HepG2 (cell line): ENCODE results near the gene CLIC1. TPM values are rescaled to one million over a fixed set of nuclear protein-coding genes. Genes with fewer than 3 reads are reported as not detected.

Source experiments
- AGO2 ChIP-seq: fragments of 200-400 bp; formaldehyde crosslinking; optimal IDR thresholded peaks from 2 replicates; pipeline ENCODE3; 2017; ENCODE audit warnings: mild to moderate bottlenecking, low read depth, low read length, moderate library complexity
- CREB1 ChIP-seq, 2 experiments: fragments of 450-650 bp in 1 of 2; IDR thresholded peaks; 2 replicates each; pipeline ENCODE4 v1.6.1; 2016 to 2017; ENCODE audit warnings: control low read depth in 1 of 2, mild to moderate bottlenecking in 1 of 2, missing compliant biosample characterization in 1 of 2, missing genetic modification characterization in 1 of 2
- EHMT2 ChIP-seq: fragments of 200-600 bp; sonication (generic); IDR thresholded peaks from 2 replicates; pipeline ENCODE4 v1.7.0; 2017; ENCODE audit warnings: antibody characterized with exemption, low read depth, low read length, borderline replicate concordance
- ERF ChIP-seq: IDR thresholded peaks from 2 replicates; pipeline ENCODE4 v1.6.1; 2018; ENCODE audit warnings: missing biosample characterization, missing genetic modification reagents
- ETV5 ChIP-seq: IDR thresholded peaks from 2 replicates; pipeline ENCODE4 v1.6.1; 2018; ENCODE audit warnings: missing biosample characterization, missing genetic modification reagents, inconsistent platforms, borderline replicate concordance
- FOSL1 ChIP-seq: sonication (generic); formaldehyde crosslinking; IDR thresholded peaks from 2 replicates; pipeline ENCODE4 v1.9.0; 2021; ENCODE audit warnings: missing genetic modification reagents, borderline replicate concordance
- KAT2B ChIP-seq: fragments of 150-350 bp; IDR thresholded peaks from 2 replicates; pipeline ENCODE4 v1.6.1; 2014; ENCODE audit warnings: low read depth, low read length, borderline replicate concordance
- NCOR1 ChIP-seq: fragments of 200-600 bp; sonication (generic); IDR thresholded peaks from 2 replicates; pipeline ENCODE4 v1.7.0; 2017; ENCODE audit warnings: antibody characterized with exemption, low read length, borderline replicate concordance
- NFKBIZ ChIP-seq: IDR thresholded peaks from 2 replicates; pipeline ENCODE4 v1.6.1; 2018; ENCODE audit warnings: missing genetic modification reagents, missing compliant biosample characterization
- PAWR ChIP-seq: sonication (generic); formaldehyde crosslinking; IDR thresholded peaks from 2 replicates; pipeline ENCODE4 v1.4.0; 2020; ENCODE audit warnings: missing genetic modification reagents, mild to moderate bottlenecking, borderline replicate concordance
- PPARG ChIP-seq: conservative IDR thresholded peaks from 2 replicates; pipeline ENCODE4 v1.6.1; 2016; ENCODE audit warnings: missing biosample characterization, missing genetic modification reagents
- RCOR2 ChIP-seq: IDR thresholded peaks from 2 replicates; pipeline ENCODE4 v1.6.1; 2016; ENCODE audit warnings: missing biosample characterization, missing genetic modification reagents
- SIX4 ChIP-seq: sonication (generic); formaldehyde crosslinking; IDR thresholded peaks from 2 replicates; pipeline ENCODE4 v1.4.0; 2020; ENCODE audit warnings: missing genetic modification reagents
- SP5 ChIP-seq: IDR thresholded peaks from 2 replicates; pipeline ENCODE4 v1.6.1; 2016; ENCODE audit warnings: low read depth, borderline replicate concordance
- SRY ChIP-seq: sonication (generic); formaldehyde crosslinking; IDR thresholded peaks from 2 replicates; pipeline ENCODE4 v1.8.0; 2022; ENCODE audit warnings: mild to moderate bottlenecking, missing genetic modification reagents
- ZFP37 ChIP-seq: sonication (generic); formaldehyde crosslinking; IDR thresholded peaks from 2 replicates; pipeline ENCODE4 v1.4.0; 2020; ENCODE audit warnings: missing genetic modification reagents, borderline replicate concordance
- ZNF180 ChIP-seq: sonication (generic); formaldehyde crosslinking; IDR thresholded peaks from 2 replicates; pipeline ENCODE4 v1.4.0; 2020; ENCODE audit warnings: low read depth, missing genetic modification reagents, borderline replicate concordance
- ZNF350 ChIP-seq: sonication (generic); formaldehyde crosslinking; IDR thresholded peaks from 2 replicates; pipeline ENCODE4 v1.4.0; 2020; ENCODE audit warnings: mild to moderate bottlenecking, low read depth, missing genetic modification reagents, borderline replicate concordance
- ZNF367 ChIP-seq: sonication (generic); formaldehyde crosslinking; IDR thresholded peaks from 2 replicates; pipeline ENCODE4 v1.4.0; 2020; ENCODE audit warnings: missing genetic modification reagents, borderline replicate concordance
- ZNF557 ChIP-seq: sonication (generic); formaldehyde crosslinking; IDR thresholded peaks from 2 replicates; pipeline ENCODE4 v1.4.0; 2020; ENCODE audit warnings: missing genetic modification reagents
- ZNF569 ChIP-seq: sonication (generic); formaldehyde crosslinking; IDR thresholded peaks from 2 replicates; pipeline ENCODE4 v1.5.0; 2020; ENCODE audit warnings: mild to moderate bottlenecking, missing genetic modification reagents, moderate library complexity, borderline replicate concordance
- ZSCAN21 ChIP-seq: sonication (generic); formaldehyde crosslinking; IDR thresholded peaks from 2 replicates; pipeline ENCODE4 v1.8.0; 2022; ENCODE audit warnings: mild to moderate bottlenecking, missing genetic modification reagents, moderate library complexity, borderline replicate concordance
- ZSCAN22 ChIP-seq: sonication (generic); formaldehyde crosslinking; IDR thresholded peaks from 2 replicates; pipeline ENCODE4 v1.4.0; 2020; ENCODE audit warnings: mild to moderate bottlenecking, missing genetic modification reagents
- ZSCAN31 ChIP-seq: sonication (generic); formaldehyde crosslinking; IDR thresholded peaks from 2 replicates; pipeline ENCODE4 v1.5.0; 2020; ENCODE audit warnings: low read depth, mild to moderate bottlenecking, missing genetic modification reagents
- polyA plus RNA-seq, 8 experiments: library from polyadenylated mRNA; depleted of rRNA in 3 of 8; stranded (reverse) in 7 of 8; unstranded in 1 of 8; fragments of >200 nt; fragmentation: Illumina TruSeq in 4 of 8; extraction: Trizol in 4 of 8; gene quantifications; 2 replicates each; pipeline versions ENCODE4 v1.2.1 to v1.2.3, GENCODE V29; 2011 to 2016; ENCODE audit warnings: low read depth in 4 of 8, missing spikeins in 1 of 8, mixed read lengths in 1 of 8; ENCODE audit not compliant: insufficient read depth in 1 of 8
- total RNA-seq, 5 experiments: library from RNA; depleted of rRNA; stranded (reverse); fragments of >200 nt; fragmentation: Illumina TruSeq; extraction: Trizol; gene quantifications; 2 replicates each; pipeline ENCODE4 v1.2.3, GENCODE V29; 2016; ENCODE audit warnings: low read depth in 1 of 5
- TF ChIP-seq, protein P1 (sequence below): sonication (generic); formaldehyde crosslinking; IDR thresholded peaks from 2 replicates; pipeline ENCODE4 v1.8.0; 2022; ENCODE audit warnings: low read depth, missing genetic modification reagents
- TF ChIP-seq, protein P2 (sequence below): sonication (generic); formaldehyde crosslinking; IDR thresholded peaks from 2 replicates; pipeline ENCODE4 v1.5.0; 2020; ENCODE audit warnings: missing genetic modification reagents, mild to moderate bottlenecking, borderline replicate concordance
- TF ChIP-seq, protein P3 (sequence below): IDR thresholded peaks from 2 replicates; pipeline ENCODE4 v1.6.1; 2016; ENCODE audit warnings: missing biosample characterization, missing genetic modification reagents, low read depth

The CLIC1 gene
- total and polyA plus RNA-seq, 2 of the 13 experiments (the other 11 are each of a cell fraction or from before 2014, with no cell fraction given): 602 to 891 TPM

DNA sequence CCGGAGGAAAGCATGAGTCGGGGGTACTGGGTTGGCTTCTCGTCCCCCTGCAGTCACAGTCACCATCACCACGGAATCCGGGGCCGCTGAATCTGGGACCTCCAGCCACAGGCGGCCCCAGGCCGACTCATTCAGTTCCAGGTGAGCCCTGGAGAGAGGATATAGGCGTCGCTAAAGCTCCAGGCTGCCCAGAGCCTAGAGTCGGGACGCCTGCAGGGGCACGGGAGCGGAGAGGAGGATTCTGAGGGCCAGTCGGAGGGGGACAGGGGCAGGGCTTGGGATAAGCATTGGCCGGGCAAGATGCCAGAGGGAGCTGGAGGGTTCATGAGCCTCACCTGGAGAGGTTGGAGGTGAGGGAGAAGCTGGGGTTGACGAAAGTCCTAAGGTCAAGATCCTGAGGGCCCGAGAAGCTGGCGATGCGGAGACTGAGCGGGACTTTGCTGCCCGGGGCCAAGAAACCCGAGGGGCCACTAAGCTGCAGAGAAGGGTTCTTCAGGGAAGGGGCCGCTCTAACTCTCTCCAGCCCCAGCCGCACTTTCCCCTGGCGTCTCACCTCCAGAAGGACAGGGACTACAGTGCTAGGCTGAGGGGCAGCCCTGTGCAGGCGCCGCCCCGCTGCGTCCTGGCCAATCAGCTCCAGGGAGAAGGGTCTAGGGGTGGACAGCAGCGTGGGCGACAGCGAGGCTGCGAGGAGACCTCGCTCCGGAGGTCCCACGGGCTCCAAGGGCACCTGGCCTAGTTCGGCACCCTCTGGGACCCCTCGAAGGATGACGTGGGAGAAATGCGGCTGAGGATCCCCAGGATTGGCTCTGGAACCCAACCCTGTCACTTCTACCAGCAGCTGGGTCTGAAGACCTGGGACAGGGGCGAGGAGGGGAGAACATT lies 29.8 kb upstream of the CLIC1 start (continued):
- no peak for TF ChIP-seq ZNF557
- TF ChIP-seq AGO2: no peak
- TF ChIP-seq NFKBIZ (CRISPR knock-in tag): no peak
- TF ChIP-seq RCOR2: no peak
- no peak for TF ChIP-seq ZSCAN22 (CRISPR knock-in tag)
- TF ChIP-seq ETV5 (CRISPR knock-in tag): peak; percentile 44; the same call in 1 of the 2 replicates
- TF ChIP-seq CREB1 (IDR thresholded peaks at IDR 0.05): peak; percentile 33; the same call in 1 of the 2 replicates
- no peak for TF ChIP-seq CREB1 (CRISPR knock-in tag; IDR thresholded peaks at IDR 0.05)
- TF ChIP-seq ZSCAN31: peak; percentile 82
- no peak for TF ChIP-seq ZNF180 (CRISPR knock-in tag)
- TF ChIP-seq ZFP37: no peak; the same call in 1 of the 2 replicates
- no peak for TF ChIP-seq SRY (CRISPR knock-in tag)
- TF ChIP-seq, protein P1, sequence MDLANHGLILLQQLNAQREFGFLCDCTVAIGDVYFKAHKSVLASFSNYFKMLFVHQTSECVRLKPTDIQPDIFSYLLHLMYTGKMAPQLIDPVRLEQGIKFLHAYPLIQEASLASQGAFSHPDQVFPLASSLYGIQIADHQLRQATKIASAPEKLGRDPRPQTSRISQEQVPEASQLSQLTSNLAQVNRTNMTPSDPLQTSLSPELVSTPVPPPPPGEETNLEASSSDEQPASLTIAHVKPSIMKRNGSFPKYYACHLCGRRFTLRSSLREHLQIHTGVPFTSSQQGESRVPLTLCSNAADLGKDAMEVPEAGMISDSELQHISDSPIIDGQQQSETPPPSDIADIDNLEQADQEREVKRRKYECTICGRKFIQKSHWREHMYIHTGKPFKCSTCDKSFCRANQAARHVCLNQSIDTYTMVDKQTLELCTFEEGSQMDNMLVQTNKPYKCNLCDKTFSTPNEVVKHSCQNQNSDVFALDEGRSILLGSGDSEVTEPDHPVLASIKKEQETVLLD (CRISPR knock-in tag): no peak
- TF ChIP-seq EHMT2: no peak
- no peak for TF ChIP-seq SIX4 (CRISPR knock-in tag)
- TF ChIP-seq SP5 (CRISPR knock-in tag): 0 out of 2 replicates have a peak, but pooled peaks have one; percentile 16
- no peak for TF ChIP-seq NCOR1
- no peak for TF ChIP-seq PAWR (CRISPR knock-in tag)
- TF ChIP-seq PPARG (CRISPR knock-in tag): 0 out of 2 replicates have a peak, but pooled peaks have one; percentile 24
- TF ChIP-seq, protein P2, sequence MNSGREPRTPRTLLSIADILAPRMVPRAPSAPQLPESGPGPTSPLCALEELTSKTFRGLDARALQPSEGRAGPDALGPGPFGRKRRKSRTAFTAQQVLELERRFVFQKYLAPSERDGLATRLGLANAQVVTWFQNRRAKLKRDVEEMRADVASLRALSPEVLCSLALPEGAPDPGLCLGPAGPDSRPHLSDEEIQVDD (CRISPR knock-in tag): peak; percentile 90; the same call in 1 of the 2 replicates
- TF ChIP-seq FOSL1 (CRISPR knock-in tag): no peak
- no peak for TF ChIP-seq ZNF367
- no peak for TF ChIP-seq KAT2B
- no peak for TF ChIP-seq ZNF569 (CRISPR knock-in tag)
- no peak; the same call in 1 of the 2 replicates for TF ChIP-seq ZSCAN21 (CRISPR knock-in tag)
- TF ChIP-seq, protein P3, sequence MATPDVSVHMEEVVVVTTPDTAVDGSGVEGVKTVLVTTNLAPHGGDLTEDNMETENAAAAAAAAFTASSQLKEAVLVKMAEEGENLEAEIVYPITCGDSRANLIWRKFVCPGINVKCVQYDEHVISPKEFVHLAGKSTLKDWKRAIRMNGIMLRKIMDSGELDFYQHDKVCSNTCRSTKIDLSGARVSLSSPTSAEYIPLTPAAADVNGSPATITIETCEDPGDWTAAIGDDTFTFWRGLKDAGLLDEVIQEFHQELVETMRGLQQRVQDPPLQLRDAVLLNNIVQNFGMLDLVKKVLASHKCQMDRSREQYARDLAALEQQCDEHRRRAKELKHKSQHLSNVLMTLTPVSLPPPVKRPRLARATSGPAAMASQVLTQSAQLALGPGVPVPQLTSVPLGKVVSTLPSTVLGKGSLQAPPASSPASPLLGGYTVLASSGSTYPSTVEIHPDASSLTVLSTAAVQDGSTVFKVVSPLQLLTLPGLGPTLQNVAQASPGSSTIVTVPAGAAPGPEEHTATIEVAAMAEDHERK (CRISPR knock-in tag): no peak
- peak; percentile 66; the same call in 1 of the 2 replicates for TF ChIP-seq ERF (CRISPR knock-in tag)
- TF ChIP-seq ZNF350 (CRISPR knock-in tag): peak; percentile 60; the same call in 1 of the 2 replicates
